Measurements from ENCODE around the gene PGGHG.

PGGHG gene

GRCh38 chr11:288478-289397, at the start of gene PGGHG:
Gene PGGHG (plus strand): TSS chr11:289126. CDS start chr11:289817, 691 bp downstream.
- peak in 5 of 6 experiments; percentile 49 to 64 (median 61) for DNase-seq

- no peak for DNase-seq
These were observed 48.6 kb upstream of the PGGHG start for GRCh38 chr11:240315-240714.

DNA sequence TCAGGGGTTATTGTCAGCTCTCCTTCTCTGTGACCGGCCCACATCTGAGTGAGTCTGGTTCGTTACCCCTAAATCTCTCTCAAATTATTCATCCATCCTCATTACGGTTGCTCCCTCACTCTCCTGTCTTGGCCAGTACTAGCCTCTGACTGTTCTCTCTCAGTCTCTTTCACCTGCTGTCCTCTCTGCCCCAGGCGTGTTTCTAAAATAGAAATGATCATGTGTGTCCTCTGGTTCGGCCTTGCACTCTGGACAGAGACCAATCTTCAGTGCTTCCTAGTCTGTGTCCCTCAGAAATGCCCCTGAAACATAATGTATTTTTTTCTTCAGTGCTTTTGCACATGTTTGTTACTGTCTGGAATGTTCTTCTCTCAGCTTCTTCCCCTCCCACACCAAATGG, 47.3 kb upstream of the PGGHG start:
- no peak for DNase-seq

DNA sequence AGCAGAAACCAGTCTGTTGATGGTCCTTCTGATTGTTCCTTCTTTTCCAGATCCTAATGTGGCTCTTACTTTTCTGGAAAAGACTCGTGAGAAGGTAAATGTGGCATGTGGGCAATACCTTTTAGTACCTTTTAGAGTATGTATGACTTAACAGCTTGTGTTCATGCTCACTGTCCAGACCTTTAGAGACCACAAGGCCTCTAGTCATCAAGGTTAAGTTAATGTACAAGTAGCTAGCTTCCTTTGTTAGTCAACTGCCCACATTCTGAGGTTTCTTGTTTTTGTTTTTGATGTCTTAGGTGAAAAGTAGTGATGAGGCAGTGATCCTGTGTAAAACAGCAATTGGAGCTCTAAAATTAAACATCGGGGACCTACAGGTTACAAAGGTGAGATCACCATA, 44.5 kb upstream of the PGGHG start:
- no peak for DNase-seq

DNA sequence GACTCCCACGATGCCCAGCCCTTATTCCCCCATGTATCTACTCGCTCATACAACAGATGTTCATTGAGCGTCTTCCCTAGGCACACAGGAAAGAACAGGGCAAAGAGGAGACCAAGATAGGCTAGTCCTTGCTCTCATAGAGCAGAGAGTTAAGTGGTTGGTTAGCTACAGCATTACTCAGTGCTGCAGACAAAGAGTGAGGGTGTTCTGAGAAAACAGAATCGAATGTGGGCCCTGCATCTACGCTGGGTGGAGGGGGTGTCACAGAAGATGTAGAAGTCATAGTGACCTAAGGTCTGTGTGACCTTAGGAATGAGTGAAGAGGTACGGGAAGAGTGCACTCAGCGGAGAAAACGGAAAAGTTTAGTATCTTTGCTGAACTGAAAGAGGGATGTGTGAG, 39.9 kb upstream of the PGGHG start:
- DNase-seq: no peak

DNA sequence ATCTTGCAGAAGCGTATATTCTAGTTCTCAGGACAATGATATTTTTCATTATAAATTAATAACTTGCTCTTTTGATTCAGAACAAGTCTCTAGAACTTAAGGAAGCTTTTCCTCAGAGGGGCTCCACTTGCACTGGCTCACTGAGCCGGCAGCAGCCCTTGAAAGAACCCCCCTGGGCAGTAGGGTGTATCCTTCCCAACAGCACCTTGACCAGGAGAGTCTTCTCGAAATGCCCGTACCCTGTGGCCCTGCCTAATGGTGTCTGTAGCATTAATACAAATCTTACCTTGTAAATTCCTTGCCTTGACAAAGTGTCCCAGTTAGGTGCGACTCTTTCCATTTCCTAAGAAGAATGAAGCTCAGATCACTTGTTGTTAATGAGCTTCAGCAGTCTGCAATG, 38.7 kb upstream of the PGGHG start:
- no peak for DNase-seq

DNA sequence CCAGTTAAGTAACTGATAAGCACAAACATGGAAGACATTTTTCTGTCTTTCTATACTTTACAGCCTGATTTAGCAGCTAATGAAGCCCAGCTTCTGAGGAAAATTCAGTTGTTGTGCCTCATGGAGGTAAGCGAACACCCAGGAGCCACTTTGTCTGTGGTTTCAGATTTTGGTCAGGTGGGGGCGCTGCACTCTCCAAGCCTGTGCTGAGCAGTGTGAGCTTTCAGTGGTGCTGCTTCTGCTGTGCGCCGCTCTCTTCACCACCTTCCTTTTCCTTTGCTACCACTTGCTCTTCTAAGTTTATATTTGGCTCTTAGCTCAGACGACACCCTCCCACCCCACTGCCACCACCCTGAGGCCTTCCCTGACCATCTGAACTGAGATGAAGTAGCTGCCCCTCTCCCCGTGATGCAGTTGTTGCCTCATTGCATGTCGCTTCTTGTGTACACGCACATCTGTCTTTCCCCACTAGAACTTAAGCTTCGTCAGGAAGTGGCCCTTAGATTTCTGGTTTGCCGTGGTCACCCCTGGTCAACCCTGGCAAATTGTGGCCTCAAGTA, 38.1 kb upstream of the PGGHG start:
- peak; percentile 69 to 86 (median 77) for DNase-seq

- DNase-seq: no peak
These were observed 37.4 kb upstream of the PGGHG start for GRCh38 chr11:251550-251949.

- DNase-seq: no peak
These were observed 36.3 kb upstream of the PGGHG start for GRCh38 chr11:252666-253065.

GRCh38 chr11:253160-253885, 35.6 kb upstream of the PGGHG start:
- no peak for DNase-seq

DNA sequence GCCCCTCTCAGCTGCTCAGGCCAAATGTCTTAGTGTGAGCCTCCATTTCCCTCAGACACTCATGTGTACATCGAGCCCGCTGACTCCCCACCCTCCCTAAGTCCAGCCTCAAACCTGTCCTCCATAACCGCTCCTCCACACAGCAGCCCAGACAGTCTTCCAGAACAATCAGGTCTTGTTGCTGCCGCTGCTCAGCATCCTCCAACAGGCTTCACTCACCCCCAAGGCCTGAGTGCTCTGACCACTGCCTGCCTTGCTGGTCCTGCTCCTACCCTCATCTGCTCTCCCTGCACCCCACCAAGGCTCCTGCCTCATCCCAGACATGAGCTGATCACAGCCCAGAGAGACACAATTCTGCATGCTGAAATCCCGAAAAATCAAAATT, 35.0 kb upstream of the PGGHG start:
- DNase-seq: no peak

DNA sequence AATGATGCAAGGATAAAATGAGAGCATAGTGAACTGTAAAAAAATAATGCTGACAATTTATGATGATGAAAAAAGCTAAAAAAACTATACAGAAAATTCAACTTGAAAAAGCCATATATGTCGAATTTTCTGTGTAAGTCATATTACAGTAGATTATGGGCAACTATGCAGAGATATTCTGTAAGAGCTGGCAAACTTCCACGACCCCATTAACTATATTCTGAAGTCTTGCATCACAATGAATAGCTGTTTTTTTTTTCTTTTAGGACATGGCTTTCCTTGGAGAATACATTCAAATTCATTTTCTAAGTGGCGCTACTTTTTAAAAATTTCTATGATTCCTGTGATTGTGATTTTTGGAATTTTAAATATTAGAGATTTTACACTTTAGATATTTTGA, 33.8 kb upstream of the PGGHG start:
- DNase-seq: no peak

DNA sequence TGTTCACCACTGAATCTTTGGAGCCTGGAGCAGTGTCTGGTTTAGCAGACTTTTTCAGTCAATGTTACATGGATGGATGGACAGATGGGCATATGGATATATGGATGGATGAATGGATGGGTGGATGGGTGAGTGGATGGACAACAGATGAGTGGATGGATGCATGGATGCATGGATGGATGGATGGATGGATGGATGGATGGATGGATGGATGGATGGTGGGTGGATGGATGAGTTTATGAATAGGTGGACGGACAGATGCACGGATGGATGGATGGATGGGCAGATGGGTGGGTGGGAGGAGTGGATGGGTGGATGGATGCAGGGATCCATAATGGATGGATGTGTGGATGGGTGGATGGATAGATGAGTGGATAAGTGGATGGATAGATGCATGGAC, 33.1 kb upstream of the PGGHG start:
- no peak for DNase-seq

- DNase-seq: no peak
These were observed 31.8 kb upstream of the PGGHG start for GRCh38 chr11:256952-257737.

DNA sequence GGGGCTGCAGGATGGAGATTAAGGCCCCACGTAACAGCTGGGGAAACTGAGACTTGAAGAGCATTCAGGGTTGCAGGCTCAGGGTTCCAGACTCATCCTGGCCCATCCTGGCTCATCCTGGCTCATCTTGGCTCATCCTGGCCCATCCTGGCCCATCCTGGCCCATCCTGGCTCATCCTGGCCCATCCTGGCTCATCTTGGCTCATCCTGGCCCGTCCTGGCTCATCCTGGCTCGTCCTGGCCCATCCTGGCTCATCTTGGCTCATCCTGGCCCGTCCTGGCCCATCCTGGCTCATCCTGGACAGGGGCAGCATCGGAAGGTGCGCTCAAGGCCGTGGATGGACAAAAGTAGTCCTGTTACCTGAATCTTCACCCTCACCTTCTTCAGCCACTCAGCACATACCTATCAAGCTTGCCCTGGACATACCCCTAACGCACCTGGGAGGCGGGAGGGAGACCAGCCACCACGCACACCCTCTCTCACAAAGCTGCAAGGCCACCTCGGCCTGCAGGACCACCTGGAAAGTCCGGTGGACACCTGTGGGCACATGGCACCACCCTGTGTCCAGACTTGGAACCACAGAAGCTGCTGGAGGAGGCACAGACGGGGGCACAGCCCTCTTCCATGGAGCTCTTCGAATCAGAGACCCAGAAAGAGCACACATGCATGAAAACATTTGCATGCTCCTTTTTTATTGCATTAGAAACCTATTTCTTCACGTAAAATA, 31.0 kb upstream of the PGGHG start:
- DNase-seq: no peak

DNA sequence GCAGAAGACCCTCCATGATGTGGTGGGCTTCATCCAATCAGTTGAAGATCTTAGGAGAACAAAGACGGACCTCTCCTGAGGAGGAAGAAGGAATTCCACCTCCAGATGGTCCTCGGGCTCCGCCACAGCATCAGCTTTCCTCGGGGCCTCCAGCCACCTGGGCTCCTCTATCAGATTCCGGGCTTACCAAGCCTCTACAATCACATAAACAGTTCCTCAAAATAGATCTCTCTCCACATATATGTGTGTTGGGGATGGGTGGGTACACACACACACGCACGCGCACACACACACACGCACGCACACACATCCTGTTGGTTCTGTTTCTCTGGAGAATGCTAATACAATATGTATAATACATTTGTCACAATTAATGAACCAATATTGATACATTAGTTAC, 29.5 kb upstream of the PGGHG start:
- peak in 1 of 6 experiments; percentile 6 for DNase-seq

DNA sequence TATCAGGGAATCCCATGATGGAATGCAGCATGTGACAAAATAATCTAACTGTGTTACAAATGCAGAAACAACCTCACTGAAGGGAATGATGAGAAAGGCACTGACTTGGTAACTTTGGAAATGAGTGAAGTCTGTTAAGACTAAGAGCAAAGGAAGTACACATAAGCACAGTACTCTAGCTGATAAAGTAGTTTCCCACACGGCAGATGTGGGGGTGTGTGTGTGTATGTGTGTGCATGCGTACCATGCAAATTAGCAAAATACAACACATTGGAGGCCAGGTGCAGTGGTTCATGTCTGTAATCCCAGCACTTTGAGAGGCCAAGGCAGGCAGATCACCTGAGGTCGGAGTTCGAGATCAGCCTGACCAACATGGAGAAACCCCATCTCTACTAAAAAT, 27.3 kb upstream of the PGGHG start:
- DNase-seq: no peak

DNA sequence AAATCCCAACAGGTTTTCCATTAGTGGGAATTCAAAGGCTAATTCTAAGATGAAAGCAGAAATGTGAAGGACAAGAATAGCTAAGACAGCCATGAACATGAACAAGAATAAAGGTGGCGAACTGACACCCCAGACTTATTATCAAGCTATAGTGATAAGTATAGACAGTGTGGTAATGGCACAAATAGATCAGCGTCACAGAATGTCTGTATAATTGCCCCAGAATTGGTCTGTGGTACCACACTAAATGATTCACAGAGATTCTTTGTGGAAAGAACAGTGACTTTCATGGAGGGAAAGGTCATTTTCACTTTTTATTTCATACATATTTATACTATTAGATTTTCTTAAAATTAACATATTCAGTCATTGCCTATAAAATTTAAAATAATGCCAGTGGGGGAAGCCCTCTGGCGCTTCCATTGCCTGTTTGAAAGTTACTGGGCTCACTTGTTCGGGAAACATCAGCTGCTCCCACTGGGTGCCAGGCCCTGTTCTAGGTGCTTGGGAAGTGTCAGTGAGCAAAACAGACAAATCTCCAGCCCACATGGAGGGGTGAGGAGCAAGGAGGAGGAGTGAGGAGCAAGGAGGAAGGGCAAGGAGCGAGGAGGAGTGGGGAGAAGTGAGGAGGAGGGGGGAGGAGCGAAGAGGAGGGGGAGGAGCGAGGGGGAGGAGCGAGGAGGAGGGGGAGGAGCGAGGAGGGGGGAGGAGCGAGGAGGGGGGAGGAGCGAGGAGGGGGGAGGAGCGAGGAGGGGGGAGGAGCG, 22.1 kb upstream of the PGGHG start:
- peak in 2 of 6 experiments; percentile 67 to 73 for DNase-seq

GRCh38 chr11:267491-267994, 21.4 kb upstream of the PGGHG start:
- DNase-seq: peak; percentile 59 to 76 (median 66)

DNA sequence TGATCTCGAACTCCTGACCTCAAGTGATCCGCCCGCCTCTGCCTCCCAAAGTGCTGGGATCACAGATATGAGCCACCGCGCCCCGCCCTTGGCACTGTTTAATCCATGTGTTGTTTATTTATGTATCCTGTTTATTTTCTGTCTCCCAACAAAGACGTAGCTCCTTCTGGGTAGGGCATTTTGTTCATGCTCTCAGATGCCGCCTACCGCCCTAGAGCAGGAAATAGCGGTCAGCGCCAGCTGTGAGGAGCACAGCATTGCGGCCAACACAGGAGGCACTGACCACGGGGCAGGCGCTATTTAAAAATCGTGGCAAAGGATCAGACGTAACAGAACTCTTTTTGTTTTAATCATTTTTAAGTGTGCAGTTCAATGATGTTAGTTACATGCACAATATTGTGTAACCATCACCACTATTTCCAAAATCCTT, 20.2 kb upstream of the PGGHG start:
- DNase-seq: peak in 5 of 6 experiments; percentile 31 to 78 (median 56)
